Stimulated activated CD4-positive, alpha-beta T cell treated with anti-CD3 and anti-CD28 coated beads, Interleukin-1b, Interleukin-23, amount 100 ng/mL, for 1 hour (primary cell): ENCODE data around the gene ACSL6.

Experiments
- DNase-seq, 2 donors: peaks; one replicate each; pipeline ENCODE4 v3.0.0-alpha.2; 2020; ENCODE audit warnings: low read depth in 2 of 2

Gene ACSL6

DNA sequence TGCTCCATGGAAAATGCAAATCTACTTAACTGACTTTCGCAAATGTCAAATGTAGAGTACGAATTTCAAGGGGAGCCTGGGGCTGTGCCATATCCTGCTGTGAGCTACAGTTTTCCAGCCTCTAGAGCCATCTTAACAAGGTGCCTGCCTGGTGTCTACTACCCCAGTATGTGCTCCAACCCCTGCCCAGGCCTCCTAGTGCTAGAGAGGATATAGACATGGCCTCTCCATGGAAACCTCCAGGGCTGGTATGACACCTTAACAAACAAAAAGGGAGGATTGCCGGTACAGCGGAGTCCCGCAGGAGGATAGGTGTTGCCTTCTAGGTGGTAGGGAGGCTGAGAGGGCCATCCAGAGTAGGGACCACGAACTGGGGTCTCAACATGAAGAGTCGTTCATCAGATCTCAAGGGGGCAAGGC lies 35.4 kb upstream of the ACSL6 start:
- no peak for DNase-seq

DNA sequence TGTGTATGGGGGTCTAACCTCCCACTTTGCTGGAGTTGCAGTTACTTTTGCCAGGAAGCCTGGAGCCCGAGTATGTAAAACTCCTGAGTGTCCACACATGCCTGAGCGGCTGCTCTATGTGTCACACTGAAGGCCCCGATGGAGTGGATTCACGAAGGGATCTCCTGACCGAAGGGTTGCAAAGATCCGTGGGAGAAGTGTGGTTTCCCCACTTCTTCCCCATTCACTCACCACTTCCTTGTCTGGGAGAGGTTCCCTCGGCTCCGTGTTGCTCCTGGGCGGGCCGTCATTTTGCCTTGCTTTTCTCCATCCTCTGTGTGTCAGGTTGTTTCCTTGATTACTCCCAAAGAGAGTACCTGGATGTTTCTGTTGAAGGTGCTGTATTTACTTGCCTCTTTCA lies 32.7 kb upstream of the ACSL6 start:
- DNase-seq: no peak

- no peak for DNase-seq
These were observed 25.9 kb upstream of the ACSL6 start for GRCh38 chr5:132037353-132037752.

DNA sequence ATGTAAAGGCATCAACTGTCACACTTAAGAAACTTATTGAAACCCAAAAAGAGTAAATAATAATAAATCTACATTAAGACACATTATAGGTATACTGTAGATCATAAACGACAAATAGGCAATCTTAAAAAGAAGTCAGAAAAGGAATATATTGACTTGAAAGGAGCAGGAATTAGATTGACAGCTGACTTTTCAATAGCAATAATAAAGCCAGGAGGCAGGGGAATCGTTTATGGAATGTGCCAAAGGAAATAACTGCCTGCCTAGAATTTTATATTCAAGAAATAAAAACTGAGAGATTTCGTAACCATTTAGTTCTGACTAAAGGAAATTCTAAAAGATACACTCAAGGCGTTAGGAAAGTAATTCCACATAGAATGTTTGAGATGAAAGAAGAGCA lies 21.7 kb upstream of the ACSL6 start:
- DNase-seq: no peak

DNA sequence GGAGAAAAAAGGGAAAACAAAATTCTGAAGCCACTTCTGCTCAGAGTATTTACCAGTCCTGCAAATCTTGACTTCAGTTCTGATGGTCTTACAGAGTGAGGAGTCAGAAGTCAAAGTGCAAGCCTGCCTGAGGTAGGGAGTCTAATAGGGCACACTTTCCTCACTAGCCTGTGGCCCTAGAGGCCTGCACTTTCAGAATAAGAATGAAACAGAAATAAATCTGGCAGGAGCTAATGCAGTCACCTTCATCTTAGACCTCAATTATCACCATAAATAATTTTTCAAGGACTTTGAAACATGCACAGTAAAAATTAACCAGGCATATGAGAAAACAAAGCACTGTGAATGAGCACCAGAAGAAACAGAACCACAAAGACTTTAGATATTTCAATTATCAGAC lies 20.7 kb upstream of the ACSL6 start:
- no peak for DNase-seq

DNA sequence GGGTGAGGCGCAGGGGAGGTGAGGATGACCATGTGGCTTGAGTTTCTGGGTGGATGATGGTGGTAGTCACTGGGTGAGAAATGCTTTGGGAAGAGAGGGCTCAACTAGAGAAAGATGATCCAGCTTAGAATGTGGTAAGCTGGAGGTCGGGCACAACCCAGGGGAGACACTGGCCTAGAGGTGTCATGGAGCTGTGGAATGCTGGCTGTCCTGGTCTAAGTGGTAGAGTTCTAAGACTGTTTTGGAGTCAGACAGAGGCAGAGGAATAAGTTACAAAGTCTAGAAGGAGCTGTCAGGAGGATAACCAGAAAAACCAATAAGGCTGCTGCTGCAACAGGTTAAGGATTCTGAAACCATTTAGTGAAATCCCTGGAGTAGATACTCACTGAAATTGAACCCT lies 19.2 kb upstream of the ACSL6 start:
- no peak for DNase-seq

DNA sequence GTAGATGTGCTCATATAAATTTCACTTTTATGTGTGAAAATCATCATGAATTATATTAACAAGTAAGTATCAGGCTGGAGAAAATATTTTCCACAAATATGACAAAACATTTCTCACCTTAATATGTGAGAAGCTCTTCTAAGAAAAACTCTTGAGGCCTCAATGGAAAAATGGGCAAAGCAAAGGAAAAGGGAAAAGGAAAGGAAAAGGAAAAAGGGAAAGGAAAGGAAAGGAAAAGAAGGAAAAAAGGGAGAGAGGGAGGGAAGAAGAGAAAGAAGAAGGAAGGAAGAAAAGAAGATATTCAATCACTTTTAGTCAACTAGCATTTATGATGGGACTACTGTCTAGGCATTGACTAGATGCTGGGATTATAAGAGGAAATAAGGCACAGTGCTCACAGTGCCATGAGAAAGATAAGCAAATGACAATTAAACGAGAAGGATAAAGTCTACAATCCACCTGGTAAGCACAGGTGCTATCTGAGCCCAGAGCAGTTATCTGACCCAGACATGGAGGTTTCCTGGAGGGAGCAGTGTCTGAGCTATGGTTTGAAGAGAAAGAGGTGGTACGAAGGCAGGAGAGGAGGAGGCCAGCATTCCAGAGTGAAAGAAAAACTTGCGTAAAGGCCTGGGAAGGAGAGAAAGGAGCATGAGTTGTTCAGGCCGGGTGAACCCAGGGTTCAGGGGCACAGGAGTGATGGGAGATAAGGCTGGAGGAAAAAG lies 18.3 kb upstream of the ACSL6 start:
- DNase-seq: no peak

GRCh38 chr5:132027027-132027426 lies 15.6 kb upstream of the ACSL6 start:
- DNase-seq: no peak

DNA sequence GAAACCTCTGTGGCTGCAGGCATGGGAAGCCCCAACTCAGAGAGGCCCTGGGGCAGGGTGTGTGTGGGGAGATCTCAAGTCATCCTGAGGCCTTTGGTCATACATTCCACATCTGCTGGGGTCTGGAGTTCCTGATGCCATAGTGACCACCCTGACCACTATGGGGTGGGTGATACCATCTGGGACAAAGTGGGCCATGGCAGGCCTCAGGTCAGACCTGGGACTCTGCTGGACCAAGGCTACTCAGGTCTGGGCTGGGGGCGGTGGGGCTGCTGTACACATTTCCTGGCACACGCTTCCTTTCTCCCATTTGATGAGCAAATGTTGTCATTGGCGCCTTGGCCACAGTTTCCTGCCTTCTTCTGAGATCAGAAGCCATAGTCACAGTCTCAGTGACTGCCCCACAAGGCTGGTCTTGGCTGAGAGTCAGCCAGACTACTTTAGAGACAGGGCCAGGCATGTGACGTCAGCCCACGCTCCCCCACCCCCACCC lies 15.1 kb upstream of the ACSL6 start:
- DNase-seq: no peak

DNA sequence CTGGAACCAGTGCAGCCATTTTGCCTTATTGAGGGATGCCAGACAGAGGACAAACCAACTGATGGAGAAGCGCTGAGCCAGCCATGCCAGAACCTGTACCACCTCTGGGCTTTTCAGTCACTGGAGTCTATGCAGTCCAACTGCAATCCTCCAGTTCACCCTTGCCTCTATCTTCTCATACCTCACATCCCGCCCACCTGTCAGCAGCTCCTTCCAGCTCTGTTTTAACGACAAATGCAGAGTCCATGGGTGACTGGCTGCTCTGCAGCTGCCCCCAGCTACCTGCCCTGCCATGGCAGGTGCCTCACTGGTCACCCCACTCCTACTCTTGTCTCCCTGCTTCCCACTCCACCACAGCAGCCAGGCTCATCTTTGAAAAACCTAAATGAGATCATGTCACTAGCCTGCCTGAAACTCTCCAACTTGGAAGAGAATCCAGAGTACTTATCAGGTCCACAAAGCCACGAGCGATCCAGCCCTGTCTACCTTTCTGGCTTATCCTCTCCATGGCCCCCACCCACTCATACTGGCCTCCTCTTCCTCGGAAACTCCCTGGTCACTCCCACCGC lies 14.0 kb upstream of the ACSL6 start:
- DNase-seq: no peak

DNA sequence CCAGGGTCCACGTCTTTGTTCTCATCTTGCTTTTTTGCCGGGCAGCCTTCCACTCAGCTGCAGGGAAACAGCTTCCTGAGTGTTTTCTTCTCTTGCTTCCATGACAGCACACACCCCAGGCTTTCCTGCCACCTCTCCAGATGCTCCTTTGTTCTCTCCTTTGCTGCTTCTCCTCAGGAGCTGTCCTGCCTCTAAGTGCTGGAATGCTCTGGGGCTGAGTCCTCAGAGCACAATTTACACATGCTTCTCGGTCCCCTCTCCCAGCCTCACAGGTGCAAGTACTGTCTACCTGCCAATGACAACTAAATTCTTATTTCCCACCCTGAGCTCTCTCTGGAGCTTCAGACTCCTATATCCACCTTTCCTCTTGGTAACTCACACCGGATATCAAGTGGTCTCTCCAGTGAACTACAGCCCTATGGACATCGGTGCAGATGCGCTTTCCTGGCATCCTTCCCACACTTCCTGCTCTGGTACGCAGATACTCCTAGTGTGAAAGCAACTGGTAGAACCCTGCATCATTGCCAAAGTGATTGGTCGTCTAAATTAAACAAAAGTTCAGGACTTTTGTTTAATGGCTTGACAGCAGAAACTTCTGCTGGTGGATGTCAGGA lies 13.4 kb upstream of the ACSL6 start:
- no peak for DNase-seq

DNA sequence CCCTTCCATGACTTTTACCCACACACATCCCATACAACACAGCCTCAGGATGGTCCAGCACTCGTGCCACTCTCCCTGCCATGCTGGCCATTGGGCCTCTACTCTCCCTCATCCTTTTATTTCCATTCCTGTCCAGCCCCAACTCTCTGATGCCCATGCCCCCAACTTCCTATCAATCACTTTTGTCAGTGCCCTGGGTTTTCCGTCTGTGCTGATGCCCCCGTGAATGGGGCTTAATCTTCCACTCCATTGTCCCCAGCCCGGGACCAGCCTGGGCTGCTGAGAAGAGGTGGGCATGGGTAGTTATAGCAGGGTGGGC lies 12.6 kb upstream of the ACSL6 start:
- no peak for DNase-seq

GRCh38 chr5:132023258-132024116 lies 12.0 kb upstream of the ACSL6 start:
- no peak for DNase-seq

DNA sequence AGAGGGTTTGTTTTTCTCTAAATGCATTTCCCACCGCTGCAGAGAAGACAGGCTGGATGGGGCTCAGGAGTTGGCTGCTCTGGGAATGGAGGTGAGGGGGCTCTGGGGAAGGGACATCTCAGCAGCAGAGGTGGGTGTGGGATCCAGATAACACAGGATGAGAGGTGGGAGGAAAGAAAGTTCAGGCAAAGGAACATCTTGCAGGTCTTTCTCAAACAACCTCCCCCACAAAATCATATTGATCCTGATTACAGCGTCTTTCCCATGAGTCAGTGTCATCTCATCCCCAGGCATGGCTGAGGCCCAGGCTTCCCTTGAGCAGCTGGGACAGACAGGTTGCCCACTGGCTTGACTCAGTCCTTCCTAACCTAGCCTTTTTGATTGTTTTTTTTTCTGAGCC lies 11.3 kb upstream of the ACSL6 start:
- DNase-seq: no peak

DNA sequence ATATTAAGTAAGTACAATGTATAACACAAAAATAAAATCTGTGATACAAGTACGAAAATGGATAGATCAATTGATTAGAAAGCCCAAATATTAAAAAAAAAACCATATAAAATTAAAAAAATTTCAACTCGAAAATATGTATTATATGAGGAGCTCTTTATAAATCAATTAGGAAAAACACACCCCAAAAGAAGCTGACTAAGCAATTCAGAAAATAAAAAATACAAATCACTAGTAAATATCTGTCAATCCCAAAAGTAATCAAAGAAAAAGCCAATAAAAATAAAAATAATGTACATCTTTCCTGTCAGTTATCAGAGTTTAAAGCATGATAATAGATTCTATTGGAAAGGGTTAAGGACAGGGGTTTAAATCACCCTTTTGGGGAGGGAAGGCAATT lies 10.2 kb upstream of the ACSL6 start:
- no peak for DNase-seq

GRCh38 chr5:132020568-132021339 lies 9.3 kb upstream of the ACSL6 start:
- DNase-seq: no peak

- peak in 1 of 2 donors; percentile 34 for DNase-seq
These were observed 8.5 kb upstream of the ACSL6 start for GRCh38 chr5:132019857-132020555.

DNA sequence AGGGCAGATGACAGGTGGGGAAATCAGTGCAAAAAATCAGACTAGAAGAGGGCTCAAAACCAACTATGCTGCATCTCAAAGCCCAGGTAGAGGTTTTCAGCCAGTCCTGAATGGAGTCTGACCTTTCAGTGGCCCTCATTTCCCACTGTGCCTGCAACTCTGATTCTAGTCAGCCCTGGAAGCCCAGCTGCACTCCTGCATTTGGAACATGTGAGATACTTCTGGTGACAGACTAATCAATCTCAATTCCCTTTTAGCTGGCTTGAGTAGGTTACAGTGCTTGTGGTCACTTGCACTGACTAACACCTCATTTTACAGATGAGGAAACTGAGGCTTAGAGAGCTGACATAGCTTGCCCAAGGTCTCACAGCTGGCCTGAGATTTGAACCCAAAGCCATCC lies 7.9 kb upstream of the ACSL6 start:
- no peak for DNase-seq

DNA sequence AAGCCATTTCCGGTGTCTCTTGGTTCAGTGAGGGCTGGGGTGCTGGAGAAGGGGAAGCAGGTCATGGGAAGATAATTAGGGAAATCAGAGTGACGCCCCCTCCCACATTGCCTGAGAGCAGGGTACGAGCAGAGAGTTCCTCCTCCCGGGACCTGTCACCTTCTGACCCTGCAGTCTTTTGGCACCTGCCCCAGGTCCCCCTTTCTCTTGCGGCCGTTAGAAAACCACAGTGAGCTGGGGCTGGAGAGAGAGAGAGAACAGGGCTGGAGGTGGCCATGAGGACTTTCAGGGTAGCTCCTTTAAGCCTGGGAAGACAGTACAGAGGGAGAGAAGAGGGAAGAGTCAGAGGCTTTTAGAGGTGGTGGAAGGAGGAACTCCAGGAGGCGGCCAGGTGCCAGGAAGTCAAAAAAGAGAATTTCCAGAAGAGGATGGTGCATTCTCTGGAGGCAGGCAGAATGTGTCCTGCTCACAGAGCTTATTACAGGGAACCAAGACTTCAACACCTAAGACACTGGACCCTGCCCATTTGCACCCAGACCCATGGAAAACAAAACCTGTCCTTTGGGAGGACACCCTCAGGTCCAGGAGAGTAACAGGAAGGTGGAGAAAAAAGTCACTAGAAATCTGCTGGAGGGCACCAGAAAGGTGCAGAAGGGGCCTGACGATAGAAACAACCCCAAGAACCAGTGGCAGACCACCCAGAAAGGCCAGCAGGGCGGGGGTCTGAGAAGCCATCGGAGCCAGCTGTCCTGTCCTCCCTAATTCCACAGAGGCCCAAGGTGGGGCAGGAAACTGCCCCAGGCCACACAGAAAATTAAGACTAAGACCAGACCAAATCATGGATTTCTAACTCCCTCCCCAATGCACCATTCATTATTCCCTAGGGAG lies 6.5 kb upstream of the ACSL6 start:
- no peak for DNase-seq

DNA sequence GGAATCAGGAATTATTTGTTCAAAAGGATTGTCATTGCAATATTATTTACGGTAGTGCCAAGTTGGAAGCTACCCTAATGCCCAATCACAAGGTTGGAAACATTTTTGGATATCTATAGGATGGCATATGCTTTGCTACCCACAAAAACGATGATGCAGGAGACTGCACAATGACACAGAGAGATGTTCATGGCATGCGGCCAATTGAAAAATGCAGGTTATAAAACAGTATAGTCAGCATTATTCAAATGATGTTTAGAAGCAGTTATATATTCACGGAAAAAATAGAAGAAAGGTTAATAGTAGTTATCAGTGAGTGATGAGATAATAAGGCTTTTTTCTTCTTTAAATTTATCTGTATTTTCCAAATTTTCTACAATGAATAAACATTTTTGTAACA lies 5.9 kb upstream of the ACSL6 start:
- DNase-seq: no peak
